K562 (cell line): ENCODE measurements around the gene NDUFS6. TPM values are rescaled to one million over a fixed set of nuclear protein-coding genes. Genes with fewer than 3 reads are reported as not detected.

Experiments
- ATAC-seq: fragments of 200-7000 bp; cut with Tn5 transposase; 3 replicates; pipeline ENCODE4 v1.9.1; 2020; ENCODE audit warnings: moderate library complexity
- BruUV-seq: library from RNA; stranded (reverse); fragments of 400-500 nt; replicated peaks from 2 replicates; lab custom pipeline; 2021; lab: Mats Ljungman, UMichigan
- CTCF ChIA-PET: fragments of 300-600 bp; formaldehyde crosslinking; extraction: SDS; loops from one replicate; lab custom pipeline; 2021; ENCODE audit warnings: low intra/inter-chr PET ratio; lab: Yijun Ruan, JAX
- POLR2A ChIA-PET: fragments of 300-600, 350-650 bp; sonication (Branson Sonifier 250); formaldehyde crosslinking; extraction: SDS; loops from one replicate; lab custom pipeline; 2021; ENCODE audit warnings: antibody characterized with exemption, inconsistent platforms; lab: Yijun Ruan, JAX
- DNase-seq, 4 experiments: peaks; one replicate each; pipeline versions ENCODE4 v3.0.0 to v3.0.0-alpha.2; 2011 to 2018; ENCODE audit warnings: low spot score in 3 of 4, mixed read lengths in 3 of 4; ENCODE audit errors: extremely low read depth in 1 of 4
- FAIRE-seq: peaks from 2 replicates; lab custom pipeline; 2011; peaks lifted over from hg19 to GRCh38; lab: Jason Lieb, UNC
- H2AFZ ChIP-seq: 2 replicates; pipeline ENCODE4 v1.6.0; 2011; ENCODE audit warnings: low read depth, low read length, control low read depth, inconsistent platforms
- H3K27ac ChIP-seq: fragments of 200-600 bp; 3 replicates; pipeline ENCODE4 v1.8.0; 2011; ENCODE audit warnings: low read depth, mild to moderate bottlenecking, control low read depth, inconsistent platforms, low read length, moderate library complexity, mixed read lengths; ENCODE audit errors: extremely low read depth
- H3K27me3 ChIP-seq, 2 experiments: fragments of 300-600 bp in 1 of 2; 2 replicates in 1 of 2; 3 replicates in 1 of 2; pipeline versions ENCODE4 v1.6.0 to v1.8.0; 2011; ENCODE audit warnings: inconsistent platforms in 2 of 2, low read length in 2 of 2, mild to moderate bottlenecking in 1 of 2, mixed read lengths in 1 of 2, moderate library complexity in 1 of 2; ENCODE audit not compliant: control insufficient read depth in 2 of 2, insufficient read depth in 2 of 2
- H3K36me3 ChIP-seq: fragments of 300-600 bp; 3 replicates; pipeline ENCODE4 v1.8.0; 2011; ENCODE audit warnings: mild to moderate bottlenecking, low read length, inconsistent platforms; ENCODE audit not compliant: control insufficient read depth, insufficient read depth
- H3K4me1 ChIP-seq, 2 experiments: fragments of 200-600 bp in 1 of 2; replicated peaks in 1 of 2; 2 replicates in 1 of 2; 3 replicates in 1 of 2; pipeline versions ENCODE4 v1.5.1 to v1.8.0; 2011; ENCODE audit warnings: inconsistent platforms in 2 of 2, low read length in 2 of 2, mild to moderate bottlenecking in 1 of 2, mixed read lengths in 1 of 2, moderate library complexity in 1 of 2; ENCODE audit not compliant: control insufficient read depth in 2 of 2, insufficient read depth in 2 of 2
- H3K4me2 ChIP-seq: 2 replicates; pipeline ENCODE4 v1.6.1; 2011; ENCODE audit warnings: low read length, control low read depth, inconsistent platforms, mixed read lengths; ENCODE audit not compliant: insufficient read depth
- H3K4me3 ChIP-seq: fragments of 200-600 bp; sonication (generic), shearing (Covaris generic); 2 replicates; pipeline ENCODE4 v1.5.1; 2016; ENCODE audit warnings: control low read depth, inconsistent platforms
- H3K79me2 ChIP-seq: fragments of 200-600 bp; 3 replicates; pipeline ENCODE4 v1.8.0; 2011; ENCODE audit warnings: low read length, inconsistent platforms; ENCODE audit not compliant: control insufficient read depth, insufficient read depth
- H3K9ac ChIP-seq, 2 experiments: 2 replicates each; pipeline versions ENCODE4 v1.6.0 to v1.6.1; 2011; ENCODE audit warnings: low read depth in 2 of 2, low read length in 2 of 2, control low read depth in 1 of 2, inconsistent platforms in 1 of 2, mild to moderate bottlenecking in 1 of 2, mixed read lengths in 1 of 2; ENCODE audit not compliant: insufficient read depth in 1 of 2
- H3K9me1 ChIP-seq: one replicate; pipeline ENCODE4 v1.6.0; 2011; ENCODE audit warnings: inconsistent platforms, mild to moderate bottlenecking, low read length, moderate library complexity; ENCODE audit not compliant: control insufficient read depth, insufficient read depth
- H3K9me3 ChIP-seq: replicated peaks from 2 replicates; pipeline ENCODE4 v1.5.1; 2011; ENCODE audit warnings: low read depth, low read length, inconsistent platforms; ENCODE audit not compliant: control insufficient read depth, insufficient read depth
- H4K20me1 ChIP-seq: replicated peaks from 2 replicates; pipeline ENCODE4 v1.6.1; 2011; ENCODE audit warnings: low read length, inconsistent platforms, mixed read lengths; ENCODE audit not compliant: control insufficient read depth, insufficient read depth
- BCLAF1 ChIP-seq, 2 experiments: fragments of 450-650 bp in 1 of 2; IDR thresholded peaks; 2 replicates each; pipeline ENCODE4 v1.6.1; 2011 to 2017; ENCODE audit warnings: low read depth in 2 of 2, antibody characterized with exemption in 1 of 2, borderline replicate concordance in 1 of 2, low read length in 1 of 2, mild to moderate bottlenecking in 1 of 2, mixed read lengths in 1 of 2; ENCODE audit not compliant: control insufficient read depth in 1 of 2
- CREB3L1 ChIP-seq: fragments of 450-650 bp; IDR thresholded peaks from 2 replicates; pipeline ENCODE4 v1.6.1; 2014; ENCODE audit warnings: low read depth, mild to moderate bottlenecking, moderate library complexity, borderline replicate concordance
- EP400 ChIP-seq: fragments of 450-650 bp; IDR thresholded peaks from 2 replicates; pipeline ENCODE4 v1.6.1; 2017; ENCODE audit warnings: antibody characterized with exemption, mild to moderate bottlenecking, moderate library complexity
- MECOM ChIP-seq: fragments of 250-450 bp; sonication (Bioruptor Pico); IDR thresholded peaks from 2 replicates; pipeline ENCODE4 v1.8.0; 2022; ENCODE audit warnings: inconsistent platforms
- MTA3 ChIP-seq: fragments of 450-650 bp; formaldehyde crosslinking; IDR thresholded peaks from 2 replicates; pipeline ENCODE4 v1.6.1; 2017; ENCODE audit warnings: mild to moderate bottlenecking, borderline replicate concordance
- MYBL2 ChIP-seq, 2 experiments: fragments of 450-650 bp in 1 of 2; sonication (generic) in 1 of 2; formaldehyde crosslinking in 1 of 2; IDR thresholded peaks; 2 replicates each; pipeline versions ENCODE4 v1.6.1 to v1.8.1; 2017 to 2022; ENCODE audit warnings: borderline replicate concordance in 1 of 2, inconsistent platforms in 1 of 2, low read depth in 1 of 2, mild to moderate bottlenecking in 1 of 2, missing genetic modification reagents in 1 of 2, moderate library complexity in 1 of 2
- SRSF1 ChIP-seq: fragments of 200-400 bp; formaldehyde crosslinking; IDR thresholded peaks from 2 replicates; pipeline ENCODE4 v1.6.1; 2017; ENCODE audit warnings: mild to moderate bottlenecking, low read depth, low read length, moderate library complexity
- USF1 ChIP-seq: sonication (generic); formaldehyde crosslinking; IDR thresholded peaks from 2 replicates; pipeline ENCODE4 v1.9.0; 2022; ENCODE audit warnings: mild to moderate bottlenecking, missing genetic modification reagents
- ZNF668 ChIP-seq: fragments of 250-450 bp; sonication (Bioruptor Pico); IDR thresholded peaks from 2 replicates; pipeline ENCODE4 v1.8.0; 2022; ENCODE audit warnings: mild to moderate bottlenecking, inconsistent platforms
- ZNF766 ChIP-seq: fragments of 200-800 bp; sonication (Bioruptor generic); conservative IDR thresholded peaks from 2 replicates; pipeline ENCODE4 v1.6.1; 2016; ENCODE audit warnings: missing genetic modification characterization, missing compliant biosample characterization
- WGBS: fragments of 100-300 bp; shearing (Covaris generic); methylation state at CpG from one replicate; pipeline ENCODE4 v1.1.6; 2016; ENCODE audit warnings: low coverage, mixed read lengths; ENCODE audit not compliant: insufficient coverage; ENCODE audit errors: missing lambda C conversion rate; 5-methylcytosine and 5-hydroxymethylcytosine counted together
- in situ Hi-C: fragments of 300-500 bp; cut with MboI; formaldehyde crosslinking; loops from 4 replicates; pipeline ENCODE4 v1.15.0; 2018; ENCODE audit warnings: inconsistent platforms, mixed read lengths
- intact Hi-C: fragments of 100-400 bp; cut with micrococcal nuclease; formaldehyde crosslinking; loops from 2 replicates; pipeline ENCODE4 v1.14.2; 2022
- polyA plus RNA-seq, 8 experiments: library from polyadenylated mRNA; depleted of rRNA in 4 of 8; stranded (reverse) in 5 of 8; unstranded in 3 of 8; fragments of >200 nt; fragmentation: Nextera tagmentation in 2 of 8; fragmentation: Illumina TruSeq in 1 of 8; extraction: Ambion mirVana in 2 of 8; extraction: Trizol in 1 of 8; gene quantifications; 2 replicates each; pipeline versions ENCODE4 v1.2.1 to v1.2.3, GENCODE V29; 2011 to 2014; ENCODE audit warnings: inconsistent platforms in 1 of 8, missing spikeins in 1 of 8
- total RNA-seq, 7 experiments: library from RNA; depleted of rRNA in 6 of 7; stranded (reverse); fragments of >200 nt in 6 of 7; fragmentation: Illumina TruSeq in 2 of 7; extraction: Trizol in 2 of 7; gene quantifications; 2 replicates each; pipeline versions ENCODE4 v1.2.1 to v1.2.3, GENCODE V29; 2011 to 2021; ENCODE audit warnings: low replicate concordance in 1 of 7
- TF ChIP-seq, protein P1 (sequence below): IDR thresholded peaks from 3 replicates; pipeline ENCODE4 v1.6.1; 2011; ENCODE audit warnings: borderline replicate concordance, mild to moderate bottlenecking; ENCODE audit not compliant: insufficient read length, insufficient read depth

NDUFS6 gene
- total and polyA plus RNA-seq, 9 of the 15 experiments (the other 6 are each of a cell fraction or from before 2014, with no cell fraction given) = 36.1 to 291 (median 77.0) TPM

DNA sequence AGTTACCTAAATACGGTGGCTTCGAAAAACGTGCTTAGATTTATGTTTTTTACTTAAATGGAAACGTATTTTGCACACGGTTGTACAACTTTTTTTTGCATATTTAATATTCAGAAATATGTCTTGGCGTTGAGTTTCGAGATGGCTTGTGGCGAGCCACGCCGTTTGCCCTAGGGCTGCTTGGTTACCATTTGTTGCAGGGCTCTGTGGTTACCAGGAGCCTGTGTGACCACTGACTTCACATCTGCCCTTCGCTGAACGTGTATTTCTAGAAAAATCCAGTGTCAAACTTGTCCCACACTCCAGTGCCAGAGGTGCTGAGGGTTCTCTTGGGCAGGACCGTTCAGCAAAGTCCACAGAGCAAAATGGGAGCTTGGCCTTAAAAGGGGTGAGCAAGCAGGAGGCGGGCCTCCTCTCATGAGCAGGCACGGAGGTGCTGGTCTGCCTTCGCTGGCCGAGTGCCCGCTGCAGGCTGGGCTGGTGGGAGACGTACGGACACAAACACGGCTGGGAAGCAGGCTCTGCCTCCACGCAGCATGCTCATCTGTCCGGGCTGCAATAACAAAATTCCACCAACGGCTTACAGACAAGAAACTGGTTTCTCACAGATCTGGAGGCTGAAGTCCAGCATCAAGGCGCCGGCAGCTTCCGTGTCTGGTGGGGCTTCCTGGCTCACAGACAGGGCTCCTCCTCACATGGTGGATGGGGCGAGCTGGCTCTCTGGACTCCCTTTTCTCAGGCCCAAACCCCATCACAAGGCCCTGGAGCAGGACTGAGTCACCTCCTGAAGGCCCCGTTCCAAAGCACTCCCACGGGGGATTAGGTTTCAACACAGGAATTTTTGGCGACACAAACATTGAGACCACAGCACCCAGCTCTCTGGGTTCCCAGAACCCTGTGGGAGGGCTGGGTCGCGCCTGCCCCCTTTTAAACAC lies 7.0 kb upstream of the NDUFS6 start (continued):
- no peak for TF ChIP-seq ZNF766 (CRISPR knock-in tag)
- no peak for TF ChIP-seq EP400
- TF ChIP-seq MECOM (CRISPR knock-in tag) = no peak
- no peak for TF ChIP-seq MYBL2 (IDR thresholded peaks at IDR 0.05; ENCODE audit: low read depth)
- TF ChIP-seq MYBL2 (CRISPR knock-in tag; IDR thresholded peaks at IDR 0.05; ENCODE audit: borderline replicate concordance) = no peak
- TF ChIP-seq USF1 (CRISPR knock-in tag) = no peak

DNA sequence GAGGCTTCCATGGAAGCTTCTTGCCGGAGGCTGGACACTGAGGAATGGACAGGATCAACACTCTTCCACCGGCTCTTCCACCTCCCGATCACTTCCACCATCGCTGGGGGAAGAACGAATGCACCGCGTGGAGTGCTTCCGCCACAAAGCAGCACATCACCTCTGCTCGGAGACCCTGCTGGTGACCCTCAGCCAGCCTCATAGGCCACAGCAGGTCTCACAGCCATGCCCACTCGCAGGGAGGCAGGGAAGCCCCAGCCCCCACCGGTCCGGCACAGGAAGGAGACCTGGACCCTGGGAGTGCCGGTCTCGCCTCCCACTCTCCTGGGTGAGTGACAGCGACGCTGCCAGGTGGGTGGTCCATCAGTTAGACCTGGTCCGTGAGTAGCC lies 6.3 kb upstream of the NDUFS6 start:
- peaks cover 2 to 4% of the 10 kb centered on the region in 2 experiments; a peak in 2 of 5 replicates for H3K27me3 ChIP-seq
- no peak overlapping the region for H3K4me2 ChIP-seq
- no peak for ATAC-seq
- ChIA-PET CTCF (no interaction called here), POLR2A (no interaction called here)
- no peaks in the 10 kb centered on the region; the same call in 1 of the 2 replicates for H4K20me1 ChIP-seq
- H3K9me1 ChIP-seq = no peaks in the 10 kb centered on the region
- H2AFZ ChIP-seq = no peak overlapping the region
- H3K27ac ChIP-seq = no peak overlapping the region
- H3K4me3 ChIP-seq = no peak overlapping the region
- no TSS peak for BruUV-seq
- FAIRE-seq = no peak
- peaks cover 31% of the 10 kb centered on the region for H3K36me3 ChIP-seq
- peaks cover 5 to 43% of the 10 kb centered on the region in 2 experiments; a peak in 3 of 5 replicates for H3K4me1 ChIP-seq
- DNase-seq = no peak
- H3K9ac ChIP-seq = peak overlapping the region in 1 of 2 experiments; percentile 43; a peak in 1 of 4 replicates
- H3K9me3 ChIP-seq = no peaks in the 10 kb centered on the region
- in situ Hi-C loops = no loop called here
- peaks cover 24% of the 10 kb centered on the region for H3K79me2 ChIP-seq
- intact Hi-C loops = no loop called here
- WGBS = 83% methylated on average over 14 of the region's 17 CpGs
- TF ChIP-seq SRSF1 (no peak), CREB3L1 (no peak), MTA3 (no peak), MECOM (CRISPR knock-in tag) (no peak), BCLAF1 (IDR thresholded peaks at IDR 0.05; ENCODE audit: borderline replicate concordance in 1 of 2, control insufficient read depth in 1 of 2, low read depth in 2 of 2, low read length in 1 of 2) (no peak), ZNF668 (CRISPR knock-in tag) (no peak)
- TF ChIP-seq, protein P1, sequence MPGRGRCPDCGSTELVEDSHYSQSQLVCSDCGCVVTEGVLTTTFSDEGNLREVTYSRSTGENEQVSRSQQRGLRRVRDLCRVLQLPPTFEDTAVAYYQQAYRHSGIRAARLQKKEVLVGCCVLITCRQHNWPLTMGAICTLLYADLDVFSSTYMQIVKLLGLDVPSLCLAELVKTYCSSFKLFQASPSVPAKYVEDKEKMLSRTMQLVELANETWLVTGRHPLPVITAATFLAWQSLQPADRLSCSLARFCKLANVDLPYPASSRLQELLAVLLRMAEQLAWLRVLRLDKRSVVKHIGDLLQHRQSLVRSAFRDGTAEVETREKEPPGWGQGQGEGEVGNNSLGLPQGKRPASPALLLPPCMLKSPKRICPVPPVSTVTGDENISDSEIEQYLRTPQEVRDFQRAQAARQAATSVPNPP = no peak
